Fibroblast of pulmonary artery (primary cell): ENCODE results near the gene MTMR3.

Experiments
- DNase-seq: peaks from one replicate; pipeline ENCODE4 v3.0.0-alpha.2; 2010; ENCODE audit warnings: low read depth
- H3K4me3 ChIP-seq: replicated peaks from 2 replicates; pipeline ENCODE4 v1.5.1; 2011; ENCODE audit warnings: low read depth, mild to moderate bottlenecking, control low read depth, low read length, moderate library complexity
- TF ChIP-seq, protein P1 (sequence below): IDR thresholded peaks from 2 replicates; pipeline ENCODE4 v1.5.1; 2011; ENCODE audit warnings: mild to moderate bottlenecking, control low read depth, low read length, inconsistent platforms; ENCODE audit errors: missing control alignments

MTMR3 gene

GRCh38 chr22:29934596-29934995 is 51.6 kb downstream of the MTMR3 start:
- no peak for DNase-seq
- TF ChIP-seq, protein P1, sequence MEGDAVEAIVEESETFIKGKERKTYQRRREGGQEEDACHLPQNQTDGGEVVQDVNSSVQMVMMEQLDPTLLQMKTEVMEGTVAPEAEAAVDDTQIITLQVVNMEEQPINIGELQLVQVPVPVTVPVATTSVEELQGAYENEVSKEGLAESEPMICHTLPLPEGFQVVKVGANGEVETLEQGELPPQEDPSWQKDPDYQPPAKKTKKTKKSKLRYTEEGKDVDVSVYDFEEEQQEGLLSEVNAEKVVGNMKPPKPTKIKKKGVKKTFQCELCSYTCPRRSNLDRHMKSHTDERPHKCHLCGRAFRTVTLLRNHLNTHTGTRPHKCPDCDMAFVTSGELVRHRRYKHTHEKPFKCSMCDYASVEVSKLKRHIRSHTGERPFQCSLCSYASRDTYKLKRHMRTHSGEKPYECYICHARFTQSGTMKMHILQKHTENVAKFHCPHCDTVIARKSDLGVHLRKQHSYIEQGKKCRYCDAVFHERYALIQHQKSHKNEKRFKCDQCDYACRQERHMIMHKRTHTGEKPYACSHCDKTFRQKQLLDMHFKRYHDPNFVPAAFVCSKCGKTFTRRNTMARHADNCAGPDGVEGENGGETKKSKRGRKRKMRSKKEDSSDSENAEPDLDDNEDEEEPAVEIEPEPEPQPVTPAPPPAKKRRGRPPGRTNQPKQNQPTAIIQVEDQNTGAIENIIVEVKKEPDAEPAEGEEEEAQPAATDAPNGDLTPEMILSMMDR = no peak
- H3K4me3 ChIP-seq = no peak overlapping the region

DNA sequence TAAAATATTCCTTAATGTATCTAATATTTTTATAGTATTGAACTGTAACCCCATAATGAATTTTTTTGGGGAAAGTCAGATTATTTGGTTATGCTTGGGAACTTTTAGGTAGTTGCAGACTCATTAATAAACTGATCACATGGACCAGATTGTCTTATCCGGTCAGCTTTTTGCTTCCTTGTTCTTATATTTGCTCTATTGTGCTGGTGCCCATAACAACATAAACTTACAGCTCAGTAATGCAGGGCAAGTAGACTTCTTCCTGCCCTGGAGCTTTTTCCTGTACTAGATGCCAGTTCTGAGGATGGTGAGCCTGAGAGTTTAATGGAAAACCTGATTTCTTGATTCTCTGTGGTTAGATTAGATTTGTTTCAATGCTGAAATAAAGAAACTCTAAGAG is 53.2 kb downstream of the MTMR3 start:
- H3K4me3 ChIP-seq = no peak overlapping the region
- DNase-seq = no peak
- TF ChIP-seq, protein P1 = no peak

- TF ChIP-seq, protein P1 = no peak
- no peak for DNase-seq
- no peak overlapping the region for H3K4me3 ChIP-seq
These were observed 55.1 kb downstream of the MTMR3 start for GRCh38 chr22:29937940-29938693.

DNA sequence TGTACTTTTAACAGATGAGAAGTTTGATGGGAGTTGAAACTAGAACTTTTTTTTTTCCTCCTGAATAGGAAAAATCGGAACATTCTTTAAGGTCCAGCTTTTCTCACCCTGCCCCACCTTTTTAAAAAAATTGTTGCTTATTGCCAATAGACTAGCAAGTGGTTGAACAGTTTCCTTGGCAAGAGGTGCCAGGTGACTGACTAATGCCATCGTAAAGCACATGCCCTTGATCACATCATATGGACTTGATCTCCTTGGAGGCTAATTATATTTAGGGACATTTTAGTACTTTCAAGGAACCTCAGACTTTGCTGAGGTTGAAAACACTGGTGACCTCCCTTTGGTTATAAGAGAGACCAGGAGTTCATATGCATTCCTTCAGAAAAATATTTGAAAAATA is 57.6 kb downstream of the MTMR3 start:
- DNase-seq = no peak
- TF ChIP-seq, protein P1 = no peak
- no peak overlapping the region for H3K4me3 ChIP-seq

GRCh38 chr22:29944339-29944738 is 61.4 kb downstream of the MTMR3 start:
- no peak for DNase-seq
- H3K4me3 ChIP-seq = no peak overlapping the region
- TF ChIP-seq, protein P1 = no peak

DNA sequence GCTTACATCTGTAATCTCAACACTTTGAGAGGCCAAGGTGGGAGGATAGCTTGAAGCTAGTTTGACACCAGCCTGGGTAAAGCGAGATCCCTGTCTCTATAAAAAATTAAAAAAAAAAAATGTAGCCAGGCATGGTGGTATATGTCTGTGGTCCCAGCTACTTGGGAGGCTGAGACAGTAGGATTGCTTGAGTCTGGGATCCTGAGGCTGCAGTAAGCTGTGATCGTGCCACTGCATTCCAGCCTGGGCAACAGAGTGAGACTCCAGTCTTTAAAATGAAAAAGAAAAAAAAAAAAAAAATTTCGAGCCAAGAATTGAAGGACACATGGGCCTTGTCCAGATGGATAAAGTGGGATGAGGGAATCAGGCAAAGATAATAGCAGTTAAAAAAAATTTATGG is 62.5 kb downstream of the MTMR3 start:
- no peak overlapping the region for H3K4me3 ChIP-seq
- no peak for DNase-seq
- TF ChIP-seq, protein P1 = no peak

GRCh38 chr22:29946220-29946619 is 63.2 kb downstream of the MTMR3 start:
- TF ChIP-seq, protein P1 = no peak
- no peak for DNase-seq
- H3K4me3 ChIP-seq = no peak overlapping the region
